Epithelial cell of esophagus (primary cell): ENCODE measurements around the gene PPID.
"Not testable (repeated sequence)": the region's sequence is repeated elsewhere in the genome, so short reads cannot be mapped to it uniquely, and the experiment has no call there.

Source experiments
- DNase-seq: peaks from one replicate; pipeline ENCODE4 v3.0.0; 2010; ENCODE audit warnings: low read depth
- H3K4me3 ChIP-seq: 2 replicates; pipeline ENCODE4 v1.5.1; 2011; ENCODE audit warnings: mild to moderate bottlenecking, low read length, control low read depth
- CTCF ChIP-seq: IDR thresholded peaks from 2 replicates; pipeline ENCODE4 v1.5.1; 2011; ENCODE audit warnings: low read depth, mild to moderate bottlenecking, low read length, control low read depth, inconsistent platforms; ENCODE audit not compliant: insufficient read depth; ENCODE audit errors: missing control alignments

Gene PPID

GRCh38 chr4:158766434-158767044 lies 43.3 kb upstream of the PPID start:
- TF ChIP-seq CTCF, result no peak

GRCh38 chr4:158763462-158763861 lies 40.3 kb upstream of the PPID start:
- no peak for TF ChIP-seq CTCF
- H3K4me3 ChIP-seq, result no peak overlapping the region
- DNase-seq, result no peak

More at GRCh38 chr4:158766434-158767044, 43.3 kb upstream of the PPID start:
- DNase-seq, result no peak
- H3K4me3 ChIP-seq, result no peak overlapping the region

- no peak for DNase-seq
- no peak overlapping the region for H3K4me3 ChIP-seq
- TF ChIP-seq CTCF, result no peak
Observed at GRCh38 chr4:158762553-158762952, 39.4 kb upstream of the PPID start.

DNA sequence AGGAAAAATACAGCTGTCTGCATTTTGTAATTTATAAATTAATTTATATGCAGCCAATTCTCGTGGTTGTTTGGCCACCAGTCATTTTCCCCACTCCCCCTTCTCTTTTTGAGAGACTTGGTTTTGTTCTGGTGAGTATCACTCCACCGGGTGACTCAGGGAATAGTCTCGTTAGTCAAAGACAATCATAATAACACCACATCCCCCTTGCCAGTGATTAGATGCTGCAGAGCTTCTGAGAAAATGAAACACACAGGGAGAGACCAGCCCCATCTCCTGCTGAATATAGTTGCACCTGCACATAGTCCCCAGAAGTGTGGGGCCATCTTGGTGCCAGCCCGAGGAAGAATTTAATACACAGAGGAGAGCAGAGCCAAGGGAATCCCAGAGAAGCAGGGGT lies 37.7 kb upstream of the PPID start:
- no peak overlapping the region for H3K4me3 ChIP-seq
- TF ChIP-seq CTCF, result no peak
- DNase-seq, result peak; percentile 8

GRCh38 chr4:158759539-158759938 lies 36.3 kb upstream of the PPID start:
- H3K4me3 ChIP-seq, DNase-seq: not testable (repeated sequence)

- TF ChIP-seq CTCF, result no peak
- no peak for DNase-seq
- no peak overlapping the region for H3K4me3 ChIP-seq
Observed at GRCh38 chr4:158758703-158759102, 35.5 kb upstream of the PPID start.

DNA sequence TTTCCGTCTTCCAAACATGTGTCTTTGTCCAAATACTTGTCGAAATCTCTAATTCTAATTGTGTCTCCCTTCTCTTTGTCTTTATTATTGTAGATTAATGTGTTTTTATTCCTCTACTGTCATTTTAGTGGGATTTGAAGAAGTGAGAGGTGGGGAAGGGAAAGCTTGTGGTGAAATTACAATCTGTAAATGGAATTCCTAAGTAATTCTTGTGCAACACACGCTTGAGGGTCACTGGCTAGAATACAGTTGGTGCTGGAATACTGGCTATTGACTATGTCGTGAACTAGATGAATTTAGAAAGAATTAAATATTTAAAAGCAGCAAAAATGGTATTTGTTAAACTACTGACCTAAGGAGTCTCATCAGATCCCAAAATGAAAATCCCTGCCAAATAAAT lies 34.9 kb upstream of the PPID start:
- no peak for DNase-seq
- H3K4me3 ChIP-seq, result no peak overlapping the region
- TF ChIP-seq CTCF, result no peak
